Esophagus (tissue), 2 donors: ENCODE results near the gene BCL2L12. TPM values are rescaled to one million over a fixed set of nuclear protein-coding genes. Genes with fewer than 3 reads are reported as not detected.
"Not testable (repeated sequence)": the region's sequence is repeated elsewhere in the genome, so short reads cannot be mapped to it uniquely, and the experiment has no call there.

ENCODE experiments used
- H3K27ac ChIP-seq, 2 donors: one replicate each; pipeline ENCODE4 v1.5.1; 2013; ENCODE audit warnings: low read depth in 2 of 2, mild to moderate bottlenecking in 2 of 2, inconsistent platforms in 1 of 2, low read length in 1 of 2, moderate library complexity in 1 of 2
- H3K27me3 ChIP-seq, 2 donors: one replicate each; pipeline ENCODE4 v1.6.1; 2013; ENCODE audit warnings: low read length in 2 of 2, control low read depth in 1 of 2, mild to moderate bottlenecking in 1 of 2; ENCODE audit not compliant: insufficient read depth in 2 of 2, control insufficient read depth in 1 of 2
- H3K36me3 ChIP-seq, 2 donors: one replicate each; pipeline ENCODE4 v1.6.1; 2013; ENCODE audit warnings: low read length in 1 of 2; ENCODE audit not compliant: control insufficient read depth in 2 of 2, insufficient read depth in 2 of 2
- H3K4me1 ChIP-seq, 2 donors: one replicate each; pipeline ENCODE4 v1.6.1; 2013; ENCODE audit warnings: low read length in 1 of 2; ENCODE audit not compliant: control insufficient read depth in 2 of 2, insufficient read depth in 2 of 2
- H3K4me3 ChIP-seq, 2 donors: one replicate each; pipeline ENCODE4 v1.5.1; 2013; ENCODE audit warnings: low read length in 2 of 2, mild to moderate bottlenecking in 2 of 2, low read depth in 1 of 2, moderate library complexity in 1 of 2
- H3K9me3 ChIP-seq, 2 donors: one replicate each; pipeline ENCODE4 v1.6.1; 2013; ENCODE audit warnings: mild to moderate bottlenecking in 2 of 2, low read depth in 1 of 2, low read length in 1 of 2, moderate library complexity in 1 of 2; ENCODE audit not compliant: control insufficient read depth in 2 of 2, insufficient read depth in 1 of 2
- WGBS, 2 donors: extraction: QIAGEN DNeasy Blood & Tissue Kit; methylation state at CpG; one replicate each; pipeline ENCODE4 v1.1.7; 2013; 5-methylcytosine and 5-hydroxymethylcytosine counted together
- polyA plus RNA-seq, 2 donors: library from polyadenylated mRNA; stranded (reverse); fragments of 200-250 nt; gene quantifications; one replicate each; pipeline ENCODE4 v1.2.3, GENCODE V29; 2013
- donor health status: healthy with polysubstance abuse.
- donor health status: Bipolar disorder and iron deficiency.

Gene BCL2L12
- polyA plus RNA-seq: 10 to 100 TPM in 1 of 2 donors, 1 to 10 TPM in 1; 10.0 to 21.4 TPM

- Histone ChIP-seq H3K27me3 (no peaks in the 10 kb centered on the region), H3K36me3 (peaks cover 9 to 20% of the 10 kb centered on the region in 2 donors)
Observed at GRCh38 chr19:49665351-49666119, at the start of gene BCL2L12, which contains the start of gene IRF3. BCL2L12 (plus strand) TSS chr19:49665933; CDS start chr19:49666693, 760 bp downstream. IRF3 (minus strand) TSS chr19:49665857; CDS start chr19:49664838, 1,019 bp downstream.

GRCh38 chr19:49616532-49616931 lies 49.2 kb upstream of the BCL2L12 start:
- Histone ChIP-seq H3K4me3 (no peak overlapping the region), H3K27me3 (no peaks in the 10 kb centered on the region), H3K9me3 (no peaks in the 10 kb centered on the region), H3K27ac (no peak overlapping the region), H3K4me1 (peaks cover 0 to 5% of the 10 kb centered on the region in 2 donors), H3K36me3 (peaks cover 3 to 32% of the 10 kb centered on the region in 2 donors)
- WGBS, 2 donors: 96% methylated on average over 7 of the region's 7 CpGs

More at GRCh38 chr19:49665351-49666119, at the start of gene BCL2L12, which contains the start of gene IRF3:
- Histone ChIP-seq H3K9me3 (no peaks in the 10 kb centered on the region), H3K27ac (peak within 1 kb of the TSS; percentile 93 to 95), H3K4me3 (peak within 1 kb of the TSS; percentile 70 to 78), H3K4me1 (peaks cover 0 to 7% of the 10 kb centered on the region in 2 donors)
- WGBS, 2 donors: 0 to 1% methylated on average over 50 of the region's 50 CpGs

GRCh38 chr19:49616945-49617344 lies 48.8 kb upstream of the BCL2L12 start:
- Histone ChIP-seq H3K36me3 (peaks cover 5 to 33% of the 10 kb centered on the region in 2 donors), H3K9me3 (no peaks in the 10 kb centered on the region), H3K4me1 (peaks cover 0 to 5% of the 10 kb centered on the region in 2 donors), H3K27me3 (no peaks in the 10 kb centered on the region), H3K27ac (no peak overlapping the region), H3K4me3 (no peak overlapping the region)
- 93 to 94% methylated on average over 7 of the region's 7 CpGs for WGBS, 2 donors

- 95% methylated on average over 13 of the region's 13 CpGs for WGBS, 2 donors
Observed at GRCh38 chr19:49617860-49618259, 47.9 kb upstream of the BCL2L12 start.

GRCh38 chr19:49624967-49625910 lies 40.5 kb upstream of the BCL2L12 start:
- Histone ChIP-seq H3K9me3 (no peaks in the 10 kb centered on the region), H3K4me1 (no peaks in the 10 kb centered on the region), H3K36me3 (peaks cover 5 to 12% of the 10 kb centered on the region in 2 donors), H3K27me3 (no peaks in the 10 kb centered on the region), H3K4me3 (no peak overlapping the region), H3K27ac (no peak overlapping the region)
- 82% methylated on average over 27 of the region's 27 CpGs for WGBS, 2 donors

More at GRCh38 chr19:49617860-49618259, 47.9 kb upstream of the BCL2L12 start:
- H3K4me1 ChIP-seq, H3K4me3 ChIP-seq, H3K27me3 ChIP-seq, H3K9me3 ChIP-seq, H3K27ac ChIP-seq: not testable (repeated sequence)
- peaks cover 5 to 33% of the 10 kb centered on the region in 2 donors for H3K36me3 ChIP-seq

- no peaks in the 10 kb centered on the region for H3K27me3 ChIP-seq
- H3K4me3 ChIP-seq: no peak overlapping the region
- H3K9me3 ChIP-seq: no peaks in the 10 kb centered on the region
- peaks cover 5 to 11% of the 10 kb centered on the region in 2 donors for H3K36me3 ChIP-seq
- WGBS, 2 donors: 82 to 85% methylated on average over 11 of the region's 11 CpGs
- no peak overlapping the region for H3K27ac ChIP-seq
- H3K4me1 ChIP-seq: peaks cover 0 to 3% of the 10 kb centered on the region in 2 donors
Observed at GRCh38 chr19:49626226-49626625, 39.5 kb upstream of the BCL2L12 start.

- no peak overlapping the region for H3K4me3 ChIP-seq
Observed at GRCh38 chr19:49629659-49630058, 36.1 kb upstream of the BCL2L12 start.

GRCh38 chr19:49631014-49631588 lies 34.6 kb upstream of the BCL2L12 start:
- Histone ChIP-seq H3K27me3 (no peaks in the 10 kb centered on the region), H3K4me1 (peaks cover 0 to 7% of the 10 kb centered on the region in 2 donors), H3K27ac (peak overlapping the region in 1 of 2 donors; percentile 33), H3K9me3 (no peaks in the 10 kb centered on the region), H3K4me3 (no peak overlapping the region), H3K36me3 (peaks cover 0 to 4% of the 10 kb centered on the region in 2 donors)
- 26 to 33% methylated on average over 9 of the region's 9 CpGs for WGBS, 2 donors

More at GRCh38 chr19:49629659-49630058, 36.1 kb upstream of the BCL2L12 start:
- Histone ChIP-seq H3K27me3 (no peaks in the 10 kb centered on the region), H3K36me3 (peaks cover 0 to 7% of the 10 kb centered on the region in 2 donors), H3K4me1 (peaks cover 0 to 3% of the 10 kb centered on the region in 2 donors), H3K9me3 (no peaks in the 10 kb centered on the region), H3K27ac (no peak overlapping the region)
- 88 to 89% methylated on average over 9 of the region's 9 CpGs for WGBS, 2 donors
